Activated CD4-positive, alpha-beta T cell treated with anti-CD3 and anti-CD28 coated beads for 36 hours (primary cell): ENCODE measurements around the gene ELP1. TPM values are rescaled to one million over a fixed set of nuclear protein-coding genes. Genes with fewer than 3 reads are reported as not detected.

Source experiments
- ATAC-seq: fragments of 200-7000 bp; cut with Tn5 transposase; one replicate; pipeline ENCODE4 v1.10.0; 2021; ENCODE audit warnings: mild to moderate bottlenecking, moderate library complexity
- CTCF ChIA-PET: fragments of 350-600 bp; sonication (Branson Sonifier 250); formaldehyde crosslinking; loops from one replicate; lab custom pipeline; 2021; ENCODE audit warnings: antibody characterized with exemption; lab: Charles Lee
- POLR2A ChIA-PET: fragments of 350-600 bp; sonication (Branson Sonifier 250); formaldehyde crosslinking; loops from one replicate; lab custom pipeline; 2021; ENCODE audit warnings: antibody characterized with exemption, inconsistent platforms; lab: Charles Lee
- DNase-seq: peaks from one replicate; pipeline ENCODE4 v3.0.0-alpha.2; 2020
- H3K27ac Mint-ChIP-seq: one replicate; pipeline ENCODE4 v1.8.0; 2021; ENCODE audit warnings: mixed read lengths
- H3K27me3 Mint-ChIP-seq: one replicate; pipeline ENCODE4 v1.8.0; 2021; ENCODE audit warnings: mixed read lengths
- H3K36me3 Mint-ChIP-seq: one replicate; pipeline ENCODE4 v1.8.0; 2021; ENCODE audit warnings: low read depth, mixed read lengths
- H3K4me1 Mint-ChIP-seq: one replicate; pipeline ENCODE4 v1.8.0; 2021; ENCODE audit warnings: mixed read lengths
- H3K4me3 Mint-ChIP-seq: one replicate; pipeline ENCODE4 v1.8.0; 2021; ENCODE audit warnings: mild to moderate bottlenecking, moderate library complexity, mixed read lengths
- H3K9me3 Mint-ChIP-seq: one replicate; pipeline ENCODE4 v1.8.0; 2021; ENCODE audit warnings: low read depth, mixed read lengths
- intact Hi-C, 2 experiments: fragments of 100-400 bp; cut with DNase I in 1 of 2; cut with micrococcal nuclease in 1 of 2; formaldehyde crosslinking; loops; one replicate each; pipeline versions ENCODE4 v1.14.2 to v1.15.1; 2022 to 2024; cut with DNase I, micrococcal nuclease
- total RNA-seq, 2 experiments: library from RNA; stranded (reverse); gene quantifications; one replicate each; pipeline ENCODE4 v1.2.3, GENCODE V29; 2021

Gene ELP1
- total RNA-seq, 2 experiments from 2014 or later = 31.1 to 58.0 TPM

DNA sequence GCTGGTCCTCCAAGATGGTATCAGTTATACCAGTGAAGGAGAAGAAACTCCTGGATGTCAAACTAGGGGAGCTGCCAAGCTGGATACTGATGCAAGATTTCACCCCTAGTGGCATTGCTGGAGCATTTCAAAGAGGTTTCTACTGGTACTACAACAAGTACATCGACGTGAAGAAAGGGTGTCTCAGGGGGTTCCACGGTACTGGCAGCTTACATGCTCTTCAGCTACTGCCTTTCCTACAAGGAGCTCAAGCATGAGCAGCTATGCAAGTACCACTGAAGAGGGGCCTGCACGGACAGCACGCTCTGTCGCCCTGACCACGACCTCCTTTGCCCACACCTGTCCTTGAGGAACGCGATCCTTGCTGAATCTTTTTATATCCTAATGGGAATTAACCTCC lies 97.6 kb downstream of the ELP1 start:
- POLR2A ChIA-PET = no interaction called here
- H3K9me3 Mint-ChIP-seq = no peaks in the 10 kb centered on the region
- intact Hi-C loops = no loop called here

DNA sequence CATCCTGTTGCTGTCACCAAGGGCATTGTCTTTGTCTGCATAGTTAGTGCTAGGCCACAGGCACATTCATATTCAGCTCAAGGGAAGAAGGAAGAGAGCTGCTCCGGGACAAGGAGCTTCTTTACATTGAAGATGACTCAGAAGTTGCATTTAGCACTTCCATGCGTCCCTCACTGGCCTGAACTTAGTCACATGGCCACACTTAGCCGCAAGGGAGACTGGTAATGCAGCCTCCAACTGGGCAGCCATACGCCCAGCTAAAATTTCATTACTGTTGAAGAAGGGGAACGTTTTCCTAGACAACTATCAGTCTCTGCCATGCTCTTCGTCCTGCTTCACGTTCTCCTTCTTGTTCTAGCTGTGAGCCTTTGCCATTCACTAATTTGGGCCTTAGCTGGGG lies 98.1 kb downstream of the ELP1 start:
- no peaks in the 10 kb centered on the region for H3K36me3 Mint-ChIP-seq
- no peak overlapping the region for H3K4me3 Mint-ChIP-seq
- ATAC-seq = no peak
- no peaks in the 10 kb centered on the region for H3K27me3 Mint-ChIP-seq
- ChIA-PET CTCF (interaction anchor here (0.5 kb wide), 1 partner anchor 280 kb away, joined by 3 read pairs; no protein-coding TSS in a partner anchor), POLR2A (no interaction called here)
- no peak overlapping the region for H3K27ac Mint-ChIP-seq
- intact Hi-C loops = no loop called here
- H3K4me1 Mint-ChIP-seq = no peaks in the 10 kb centered on the region
- DNase-seq = no peak
- H3K9me3 Mint-ChIP-seq = no peaks in the 10 kb centered on the region

More for the DNA sequence above, 97.6 kb downstream of the ELP1 start:
- Mint-ChIP-seq H3K27ac (no peak overlapping the region), H3K27me3 (no peaks in the 10 kb centered on the region), H3K4me3 (no peak overlapping the region), H3K36me3 (no peaks in the 10 kb centered on the region), H3K4me1 (no peaks in the 10 kb centered on the region)
- no peak for DNase-seq
- no peak for ATAC-seq
- CTCF ChIA-PET = interaction anchor here (0.5 kb wide), 1 partner anchor 279 kb away, joined by 3 read pairs; no protein-coding TSS in a partner anchor

DNA sequence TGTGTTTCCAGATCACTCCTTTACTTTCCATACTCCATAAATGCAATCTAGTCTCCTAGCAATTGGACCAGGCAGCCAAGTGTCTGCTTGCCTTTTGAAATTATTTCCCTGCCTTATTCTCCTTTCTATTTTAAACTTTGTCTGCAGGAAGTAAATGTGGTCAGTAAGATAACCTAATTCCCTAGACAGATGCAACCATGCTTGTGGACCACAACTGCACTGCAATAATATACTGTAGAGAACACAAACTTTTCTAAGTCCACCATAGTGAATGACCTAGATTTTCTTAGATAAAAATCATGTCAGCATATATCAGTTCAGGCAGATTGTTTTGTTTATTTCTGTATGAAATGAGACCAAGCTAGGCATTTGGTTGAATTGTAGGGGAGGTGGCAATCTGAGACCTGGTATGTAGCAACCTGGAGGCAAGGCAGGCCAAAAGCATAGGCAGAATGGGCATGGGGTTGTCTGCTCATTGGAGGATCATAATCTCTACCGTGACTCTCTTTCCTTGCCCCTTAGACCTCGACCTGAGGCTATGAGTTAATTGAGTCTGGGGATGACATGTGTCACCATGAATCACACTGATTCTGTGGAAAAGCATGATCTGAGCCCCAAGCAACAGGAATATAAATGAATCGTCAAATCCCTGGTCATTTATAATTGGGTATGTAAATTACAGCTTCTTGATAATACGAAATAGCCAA lies 98.8 kb downstream of the ELP1 start:
- H3K27me3 Mint-ChIP-seq = no peaks in the 10 kb centered on the region
- no peaks in the 10 kb centered on the region for H3K36me3 Mint-ChIP-seq
- peaks cover 4% of the 10 kb centered on the region for H3K4me1 Mint-ChIP-seq
- ATAC-seq (no peak), DNase-seq (no peak)
- ChIA-PET POLR2A (no interaction called here), CTCF (no interaction called here)
- no peaks in the 10 kb centered on the region for H3K9me3 Mint-ChIP-seq
- intact Hi-C loops = no loop called here
- H3K4me3 Mint-ChIP-seq = no peak overlapping the region
- H3K27ac Mint-ChIP-seq = no peak overlapping the region

DNA sequence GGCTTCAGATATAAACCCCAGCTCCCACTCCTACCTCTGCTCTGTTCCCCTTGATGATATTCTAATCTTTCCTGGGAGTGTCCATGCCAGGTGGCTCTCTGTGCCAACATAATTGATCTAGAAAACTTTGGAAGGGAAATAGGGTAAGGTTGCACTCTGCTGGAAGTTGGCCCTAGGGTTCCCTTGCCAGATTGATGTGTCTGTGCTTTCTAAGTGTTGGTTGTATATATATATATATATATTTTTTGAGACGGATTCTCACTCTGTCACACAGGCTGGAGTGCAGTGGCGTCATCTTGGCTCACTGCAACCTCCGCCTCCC lies 101.8 kb downstream of the ELP1 start:
- Mint-ChIP-seq H3K27me3 (peaks cover 6% of the 10 kb centered on the region), H3K9me3 (no peaks in the 10 kb centered on the region), H3K4me3 (no peak overlapping the region), H3K36me3 (no peaks in the 10 kb centered on the region), H3K4me1 (peaks cover 4% of the 10 kb centered on the region), H3K27ac (no peak overlapping the region)
- intact Hi-C loops = no loop called here
- CTCF ChIA-PET = no interaction called here
- ATAC-seq = no peak
- POLR2A ChIA-PET = no interaction called here
- no peak for DNase-seq

DNA sequence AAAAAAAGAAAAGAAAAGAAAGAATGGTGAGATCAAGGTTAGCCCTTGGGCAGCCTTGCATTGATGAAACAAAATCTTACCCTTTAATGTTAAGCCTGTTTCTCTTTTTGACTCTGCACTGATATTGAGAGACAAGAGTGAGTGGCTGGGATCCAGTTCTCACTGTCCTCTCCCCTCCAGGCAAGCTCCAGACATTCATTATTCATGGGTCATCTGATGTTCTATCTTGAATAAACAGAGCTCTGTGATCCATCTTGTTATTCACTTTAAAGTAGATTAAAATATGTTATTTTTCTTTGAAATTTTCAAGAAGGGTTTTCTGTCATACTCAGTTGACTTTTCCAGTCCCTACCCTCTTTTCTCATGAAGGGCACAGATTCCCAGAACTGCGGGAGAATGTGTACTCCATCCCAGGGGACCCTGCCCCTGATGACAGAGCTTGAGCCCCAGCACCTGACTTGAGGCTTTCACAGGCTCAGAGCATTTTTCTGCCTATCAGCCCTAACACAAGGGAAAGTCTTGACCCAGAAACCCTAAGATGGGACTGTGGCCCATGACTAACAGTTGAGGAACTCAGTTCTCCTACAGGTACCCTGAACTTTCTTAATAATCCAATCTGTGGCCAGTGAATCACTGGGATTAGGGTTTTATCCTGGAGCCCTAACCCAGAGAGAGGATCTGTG lies 102.3 kb downstream of the ELP1 start:
- POLR2A ChIA-PET = no interaction called here
- ATAC-seq = no peak
- Mint-ChIP-seq H3K36me3 (no peaks in the 10 kb centered on the region), H3K4me1 (peaks cover 4% of the 10 kb centered on the region), H3K27ac (no peak overlapping the region), H3K4me3 (no peak overlapping the region), H3K27me3 (peaks cover 6% of the 10 kb centered on the region), H3K9me3 (no peaks in the 10 kb centered on the region)
- DNase-seq = no peak
- CTCF ChIA-PET = interaction anchor here (1.4 kb wide), 1 partner anchor 122 kb away, joined by 3 read pairs; no protein-coding TSS in a partner anchor
- intact Hi-C loops = no loop called here

DNA sequence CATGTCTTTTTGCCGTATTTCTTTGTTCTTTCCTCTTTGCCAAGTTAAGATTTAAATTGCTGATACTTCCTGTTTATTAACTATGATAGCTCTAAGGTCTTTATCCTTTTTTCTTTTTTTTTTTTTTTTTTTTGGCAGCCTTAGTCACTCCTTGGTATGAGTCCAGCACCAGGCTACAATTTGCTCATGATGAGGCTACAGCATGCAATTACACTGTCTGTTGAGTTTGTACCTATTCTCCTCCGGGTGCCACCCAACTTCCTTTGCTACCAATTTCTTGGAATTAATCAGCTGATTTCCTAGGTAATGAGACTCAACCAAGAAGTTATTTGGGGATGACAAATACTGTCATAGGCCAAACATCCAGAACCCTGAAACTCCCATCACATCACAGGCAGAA lies 103.7 kb downstream of the ELP1 start:
- ATAC-seq = peak; percentile 57
- Mint-ChIP-seq H3K9me3 (no peaks in the 10 kb centered on the region), H3K27ac (no peak overlapping the region), H3K4me1 (peaks cover 4% of the 10 kb centered on the region), H3K27me3 (peaks cover 12% of the 10 kb centered on the region), H3K4me3 (no peak overlapping the region), H3K36me3 (no peaks in the 10 kb centered on the region)
- CTCF ChIA-PET = interaction anchor here (1.4 kb wide), 1 partner anchor 124 kb away, joined by 3 read pairs; no protein-coding TSS in a partner anchor
- intact Hi-C loops = no loop called here
- DNase-seq = no peak
- POLR2A ChIA-PET = no interaction called here

DNA sequence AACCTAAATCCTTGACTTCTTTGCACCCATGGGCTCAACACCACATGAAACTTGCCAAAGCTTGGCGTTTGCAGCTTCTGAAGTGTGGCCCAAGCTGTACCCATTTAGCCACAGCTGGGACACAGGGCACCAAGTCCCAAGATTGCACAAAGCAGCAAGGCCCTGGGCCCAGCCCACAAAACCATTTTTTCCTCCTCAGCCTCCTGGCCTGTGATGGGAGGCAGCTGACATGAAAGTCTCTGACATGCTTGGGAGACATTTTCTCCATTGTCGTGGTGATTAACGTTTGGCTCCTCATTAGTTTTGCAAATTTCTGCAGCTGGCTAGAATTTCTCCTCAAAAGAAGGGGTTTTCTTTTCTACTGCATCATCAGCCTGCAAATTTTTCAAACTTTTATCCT lies 110.1 kb downstream of the ELP1 start:
- ATAC-seq = no peak

More for the DNA sequence above, 110.1 kb downstream of the ELP1 start:
- intact Hi-C loops = no loop called here
- DNase-seq = no peak
- Mint-ChIP-seq H3K27ac (no peak overlapping the region), H3K27me3 (peaks cover 19% of the 10 kb centered on the region), H3K4me3 (no peak overlapping the region), H3K9me3 (peaks cover 17% of the 10 kb centered on the region), H3K4me1 (no peaks in the 10 kb centered on the region), H3K36me3 (no peaks in the 10 kb centered on the region)
- ChIA-PET POLR2A (no interaction called here), CTCF (interaction anchor here (1.2 kb wide), 1 partner anchor 26 kb away, joined by 4 read pairs; no protein-coding TSS in a partner anchor)

Other genes with a start within 250 kb of the ELP1 start
- gene ACTL7B, start 78.1 kb downstream of the ELP1 start, total RNA-seq = not detected
- gene ACTL7A, start 71.9 kb downstream of the ELP1 start, total RNA-seq = not detected
- gene ABITRAM, start 276 bp upstream of the ELP1 start, total RNA-seq = 10 to 100 TPM; 12.2 to 15.4 TPM
- 10 to 100 TPM; 13.0 to 16.4 TPM for gene CTNNAL1, start 79.4 kb upstream of the ELP1 start, total RNA-seq
- 10 to 100 TPM; 24.0 to 24.5 TPM for gene TMEM245, start 185.8 kb upstream of the ELP1 start, total RNA-seq
- not detected for gene FRRS1L, start 233.1 kb upstream of the ELP1 start, total RNA-seq